Measurements from ENCODE around the gene SPO11.

DNA sequence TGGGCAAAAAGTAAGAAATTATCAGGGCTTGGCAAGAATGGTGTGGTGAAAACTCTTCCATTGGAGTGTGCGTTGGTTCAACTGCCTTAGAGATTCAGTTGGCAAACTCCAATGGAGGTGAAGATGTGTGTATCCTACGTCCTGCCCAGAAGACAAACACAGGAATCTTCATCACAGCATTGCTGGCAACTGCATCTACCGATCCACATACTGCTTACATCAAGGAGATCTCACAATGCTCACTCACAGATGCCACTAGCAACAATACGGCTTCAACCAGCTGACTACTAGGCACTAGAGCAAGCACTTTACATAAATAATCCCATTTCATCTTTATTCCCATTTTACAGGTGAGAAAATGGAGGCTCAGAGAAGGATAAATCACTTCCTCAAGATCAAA is 10.0 kb upstream of the SPO11 start:
- TF ChIP-seq, protein P1, sequence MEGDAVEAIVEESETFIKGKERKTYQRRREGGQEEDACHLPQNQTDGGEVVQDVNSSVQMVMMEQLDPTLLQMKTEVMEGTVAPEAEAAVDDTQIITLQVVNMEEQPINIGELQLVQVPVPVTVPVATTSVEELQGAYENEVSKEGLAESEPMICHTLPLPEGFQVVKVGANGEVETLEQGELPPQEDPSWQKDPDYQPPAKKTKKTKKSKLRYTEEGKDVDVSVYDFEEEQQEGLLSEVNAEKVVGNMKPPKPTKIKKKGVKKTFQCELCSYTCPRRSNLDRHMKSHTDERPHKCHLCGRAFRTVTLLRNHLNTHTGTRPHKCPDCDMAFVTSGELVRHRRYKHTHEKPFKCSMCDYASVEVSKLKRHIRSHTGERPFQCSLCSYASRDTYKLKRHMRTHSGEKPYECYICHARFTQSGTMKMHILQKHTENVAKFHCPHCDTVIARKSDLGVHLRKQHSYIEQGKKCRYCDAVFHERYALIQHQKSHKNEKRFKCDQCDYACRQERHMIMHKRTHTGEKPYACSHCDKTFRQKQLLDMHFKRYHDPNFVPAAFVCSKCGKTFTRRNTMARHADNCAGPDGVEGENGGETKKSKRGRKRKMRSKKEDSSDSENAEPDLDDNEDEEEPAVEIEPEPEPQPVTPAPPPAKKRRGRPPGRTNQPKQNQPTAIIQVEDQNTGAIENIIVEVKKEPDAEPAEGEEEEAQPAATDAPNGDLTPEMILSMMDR (IDR thresholded peaks at IDR 0.05): no peak
- TF ChIP-seq POLR2A (IDR thresholded peaks at IDR 0.05): no peak
